Osteoblast (primary cell): ENCODE results near the gene RPP40. TPM values are rescaled to one million over a fixed set of nuclear protein-coding genes. Genes with fewer than 3 reads are reported as not detected.

Experiments
- DNase-seq: peaks from one replicate; pipeline ENCODE4 v3.0.0; 2011; ENCODE audit warnings: low spot score, mixed read lengths; ENCODE audit not compliant: insufficient read length; ENCODE audit errors: missing footprints
- H2AFZ ChIP-seq: 2 replicates; pipeline ENCODE4 v1.6.0; 2011; ENCODE audit warnings: mild to moderate bottlenecking, low read length
- H3K27ac ChIP-seq: 2 replicates; pipeline ENCODE4 v1.5.1; 2011; ENCODE audit warnings: mild to moderate bottlenecking, low read depth, low read length, moderate library complexity
- H3K27me3 ChIP-seq: 2 replicates; pipeline ENCODE4 v1.6.0; 2012; ENCODE audit warnings: mild to moderate bottlenecking, control low read depth, inconsistent platforms, low read length, moderate library complexity; ENCODE audit not compliant: insufficient read depth
- H3K36me3 ChIP-seq: 2 replicates; pipeline ENCODE4 v1.5.1; 2011; ENCODE audit warnings: mild to moderate bottlenecking, low read length, control low read depth, moderate library complexity; ENCODE audit not compliant: insufficient read depth
- H3K4me1 ChIP-seq: 2 replicates; pipeline ENCODE4 v1.5.1; 2011; ENCODE audit warnings: mild to moderate bottlenecking, low read length, control low read depth, moderate library complexity; ENCODE audit not compliant: insufficient read depth
- H3K4me2 ChIP-seq: 2 replicates; pipeline ENCODE4 v1.6.0; 2011; ENCODE audit warnings: mild to moderate bottlenecking, low read length; ENCODE audit not compliant: insufficient read depth
- H3K4me3 ChIP-seq: fragments of 200-600 bp; sonication (generic); 3 replicates; pipeline ENCODE4 v1.5.1; 2012; ENCODE audit warnings: mild to moderate bottlenecking, low read length, inconsistent platforms; ENCODE audit not compliant: insufficient read depth
- H3K79me2 ChIP-seq: 2 replicates; pipeline ENCODE4 v1.6.0; 2012; ENCODE audit warnings: mild to moderate bottlenecking, low read length, control low read depth, inconsistent platforms; ENCODE audit not compliant: insufficient read depth
- H3K9me3 ChIP-seq: 2 replicates; pipeline ENCODE4 v1.5.1; 2011; ENCODE audit warnings: low read depth, low read length, control low read depth
- H4K20me1 ChIP-seq: 2 replicates; pipeline ENCODE4 v1.6.0; 2012; ENCODE audit warnings: mild to moderate bottlenecking, low read length, control low read depth; ENCODE audit not compliant: insufficient read depth
- total RNA-seq: library from RNA; depleted of rRNA; stranded (reverse); fragments of >200 nt; gene quantifications from 2 replicates; pipeline ENCODE4 v1.2.3, GENCODE V29; 2012
- TF ChIP-seq, protein P1 (sequence below): IDR thresholded peaks from 2 replicates; pipeline ENCODE4 v1.5.1; 2011; ENCODE audit warnings: mild to moderate bottlenecking, low read depth, low read length, moderate library complexity; ENCODE audit errors: extremely low read depth

Gene RPP40
- total RNA-seq, 1 donor: 8.3 TPM

- H3K4me1 ChIP-seq: peaks cover 8% of the 10 kb centered on the region
- no peaks in the 10 kb centered on the region for H3K9me3 ChIP-seq
- H2AFZ ChIP-seq: no peak overlapping the region
- H3K27ac ChIP-seq: no peak overlapping the region
- no peak overlapping the region for H3K4me2 ChIP-seq
- no peaks in the 10 kb centered on the region for H4K20me1 ChIP-seq
- no peak for DNase-seq
- H3K4me3 ChIP-seq: no peak overlapping the region
- H3K36me3 ChIP-seq: no peaks in the 10 kb centered on the region
- TF ChIP-seq, protein P1, sequence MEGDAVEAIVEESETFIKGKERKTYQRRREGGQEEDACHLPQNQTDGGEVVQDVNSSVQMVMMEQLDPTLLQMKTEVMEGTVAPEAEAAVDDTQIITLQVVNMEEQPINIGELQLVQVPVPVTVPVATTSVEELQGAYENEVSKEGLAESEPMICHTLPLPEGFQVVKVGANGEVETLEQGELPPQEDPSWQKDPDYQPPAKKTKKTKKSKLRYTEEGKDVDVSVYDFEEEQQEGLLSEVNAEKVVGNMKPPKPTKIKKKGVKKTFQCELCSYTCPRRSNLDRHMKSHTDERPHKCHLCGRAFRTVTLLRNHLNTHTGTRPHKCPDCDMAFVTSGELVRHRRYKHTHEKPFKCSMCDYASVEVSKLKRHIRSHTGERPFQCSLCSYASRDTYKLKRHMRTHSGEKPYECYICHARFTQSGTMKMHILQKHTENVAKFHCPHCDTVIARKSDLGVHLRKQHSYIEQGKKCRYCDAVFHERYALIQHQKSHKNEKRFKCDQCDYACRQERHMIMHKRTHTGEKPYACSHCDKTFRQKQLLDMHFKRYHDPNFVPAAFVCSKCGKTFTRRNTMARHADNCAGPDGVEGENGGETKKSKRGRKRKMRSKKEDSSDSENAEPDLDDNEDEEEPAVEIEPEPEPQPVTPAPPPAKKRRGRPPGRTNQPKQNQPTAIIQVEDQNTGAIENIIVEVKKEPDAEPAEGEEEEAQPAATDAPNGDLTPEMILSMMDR: no peak
- H3K27me3 ChIP-seq: peaks cover 9% of the 10 kb centered on the region
- no peaks in the 10 kb centered on the region for H3K79me2 ChIP-seq
Observed at GRCh38 chr6:4975506-4975905, 28.3 kb downstream of the RPP40 start.

- H3K79me2 ChIP-seq: no peaks in the 10 kb centered on the region
- peaks cover 8% of the 10 kb centered on the region for H3K4me1 ChIP-seq
- H3K4me3 ChIP-seq: no peak overlapping the region
- H3K36me3 ChIP-seq: no peaks in the 10 kb centered on the region
- no peaks in the 10 kb centered on the region for H4K20me1 ChIP-seq
- H3K27me3 ChIP-seq: peaks cover 13% of the 10 kb centered on the region
- H3K27ac ChIP-seq: no peak overlapping the region
- no peak overlapping the region for H3K4me2 ChIP-seq
- no peaks in the 10 kb centered on the region for H3K9me3 ChIP-seq
- no peak for DNase-seq
- TF ChIP-seq, protein P1: no peak
- no peak overlapping the region for H2AFZ ChIP-seq
Observed at GRCh38 chr6:4974962-4975361, 28.9 kb downstream of the RPP40 start.

DNA sequence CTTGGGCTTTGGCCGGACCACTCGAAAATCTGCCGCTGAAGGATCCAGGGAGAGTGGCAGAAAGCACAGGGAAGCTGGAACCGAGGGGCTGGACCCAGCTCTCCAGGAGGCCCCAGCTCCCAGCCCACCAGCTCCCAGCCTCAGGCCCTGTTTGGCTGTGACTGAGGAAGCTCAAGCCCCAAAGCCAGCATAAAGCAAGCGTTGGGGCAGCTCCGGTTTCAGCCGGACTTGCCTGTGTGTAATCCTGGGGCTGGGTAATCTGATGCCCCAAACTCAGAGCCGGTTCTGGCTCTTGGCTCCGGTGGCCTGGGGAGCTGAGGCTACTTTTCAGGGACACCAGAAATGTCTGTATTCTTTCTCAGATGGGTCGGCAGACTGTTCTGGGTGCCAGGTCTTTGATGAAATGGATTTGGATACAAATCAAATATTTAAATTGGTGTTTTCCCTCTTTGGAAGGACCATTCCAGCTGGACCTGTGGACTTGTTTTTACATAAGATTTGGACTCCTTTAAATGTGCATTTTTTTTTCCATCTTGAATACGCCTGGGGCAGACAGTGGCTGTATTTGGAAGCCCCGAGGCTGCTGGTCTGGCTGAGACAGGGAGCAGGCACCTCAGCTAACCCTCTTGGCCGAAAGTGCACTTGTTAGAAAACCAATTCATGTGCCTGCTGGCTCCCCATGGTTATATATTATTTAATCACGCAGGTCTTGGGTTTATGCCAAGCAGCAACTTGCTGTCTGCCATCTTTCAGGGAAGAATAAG, 29.7 kb downstream of the RPP40 start:
- H2AFZ ChIP-seq: peak overlapping the region; percentile 92
- H3K4me1 ChIP-seq: peaks cover 8% of the 10 kb centered on the region
- no peaks in the 10 kb centered on the region for H3K79me2 ChIP-seq
- TF ChIP-seq, protein P1: no peak
- peaks cover 13% of the 10 kb centered on the region for H3K27me3 ChIP-seq
- peak; percentile 93 for DNase-seq
- H3K4me3 ChIP-seq: peak overlapping the region; percentile 31
- no peaks in the 10 kb centered on the region for H3K9me3 ChIP-seq
- peak overlapping the region; percentile 33 for H3K27ac ChIP-seq
- H3K4me2 ChIP-seq: peak overlapping the region; percentile 55
- H4K20me1 ChIP-seq: no peaks in the 10 kb centered on the region
- no peaks in the 10 kb centered on the region for H3K36me3 ChIP-seq

GRCh38 chr6:4973415-4973814, 30.4 kb downstream of the RPP40 start:
- no peaks in the 10 kb centered on the region for H3K79me2 ChIP-seq
- no peaks in the 10 kb centered on the region for H3K36me3 ChIP-seq
- peaks cover 13% of the 10 kb centered on the region for H3K27me3 ChIP-seq
- peak; percentile 35 for DNase-seq
- H4K20me1 ChIP-seq: no peaks in the 10 kb centered on the region
- H2AFZ ChIP-seq: peak overlapping the region; percentile 92
- no peaks in the 10 kb centered on the region for H3K9me3 ChIP-seq
- TF ChIP-seq, protein P1: no peak
- no peak overlapping the region for H3K4me2 ChIP-seq
- no peak overlapping the region for H3K4me3 ChIP-seq
- H3K27ac ChIP-seq: peak overlapping the region; percentile 33
- peaks cover 8% of the 10 kb centered on the region for H3K4me1 ChIP-seq
